Neutrophil (primary cell): ENCODE measurements around the gene KIAA1671.

ENCODE experiments used
- H3K27ac ChIP-seq: fragments of 200-600 bp; sonication (generic); 2 replicates; pipeline ENCODE4 v1.5.1; 2016; ENCODE audit warnings: mild to moderate bottlenecking, moderate library complexity
- H3K27me3 ChIP-seq: fragments of 200-600 bp; sonication (generic); 2 replicates; pipeline ENCODE4 v1.6.0; 2016; ENCODE audit warnings: mild to moderate bottlenecking
- H3K36me3 ChIP-seq: fragments of 200-600 bp; sonication (generic); 2 replicates; pipeline ENCODE4 v1.5.1; 2017
- H3K4me1 ChIP-seq, 2 experiments: fragments of 200-600 bp in 1 of 2; sonication (generic) in 1 of 2; 1 replicate in 1 of 2; 2 replicates in 1 of 2; pipeline versions ENCODE4 v1.5.1 to v1.6.1; 2013 to 2016; ENCODE audit warnings: low read depth in 1 of 2, low read length in 1 of 2, mild to moderate bottlenecking in 1 of 2, moderate library complexity in 1 of 2; ENCODE audit not compliant: control insufficient read depth in 1 of 2, insufficient read depth in 1 of 2
- H3K4me3 ChIP-seq, 2 experiments: fragments of 200-600 bp in 1 of 2; sonication (generic) in 1 of 2; 1 replicate in 1 of 2; 2 replicates in 1 of 2; pipeline ENCODE4 v1.5.1; 2013 to 2016; ENCODE audit warnings: low read depth in 1 of 2, low read length in 1 of 2, mild to moderate bottlenecking in 1 of 2, moderate library complexity in 1 of 2
- H3K9me3 ChIP-seq: fragments of 200-600 bp; sonication (generic); 2 replicates; pipeline ENCODE4 v1.5.1; 2016
- CTCF ChIP-seq: fragments of 200-600 bp; sonication (generic); IDR thresholded peaks from 2 replicates; pipeline ENCODE4 v1.5.1; 2016; ENCODE audit warnings: antibody characterized with exemption

Gene KIAA1671

GRCh38 chr22:25114369-25115362, 162.2 kb downstream of the KIAA1671 start:
- Histone ChIP-seq H3K9me3 (no peaks in the 10 kb centered on the region), H3K4me3 (no peak overlapping the region), H3K36me3 (no peaks in the 10 kb centered on the region), H3K27me3 (peaks cover 54% of the 10 kb centered on the region), H3K27ac (no peak overlapping the region), H3K4me1 (no peaks in the 10 kb centered on the region)
- no peak for TF ChIP-seq CTCF

GRCh38 chr22:25119609-25120008, 167.1 kb downstream of the KIAA1671 start:
- no peaks in the 10 kb centered on the region for H3K4me1 ChIP-seq
- no peak overlapping the region for H3K27ac ChIP-seq
- H3K4me3 ChIP-seq = no peak overlapping the region
- TF ChIP-seq CTCF = no peak
- peaks cover 36% of the 10 kb centered on the region for H3K27me3 ChIP-seq
- no peaks in the 10 kb centered on the region for H3K36me3 ChIP-seq
- no peaks in the 10 kb centered on the region for H3K9me3 ChIP-seq

- H3K4me3 ChIP-seq = no peak overlapping the region
Observed at GRCh38 chr22:25120093-25120561, 167.6 kb downstream of the KIAA1671 start.

GRCh38 chr22:25120761-25121212, 168.3 kb downstream of the KIAA1671 start:
- Histone ChIP-seq H3K27ac (no peak overlapping the region), H3K9me3 (no peaks in the 10 kb centered on the region), H3K27me3 (peaks cover 33% of the 10 kb centered on the region), H3K36me3 (no peaks in the 10 kb centered on the region), H3K4me3 (no peak overlapping the region), H3K4me1 (no peaks in the 10 kb centered on the region)
- TF ChIP-seq CTCF = no peak

More at GRCh38 chr22:25120093-25120561, 167.6 kb downstream of the KIAA1671 start:
- no peak for TF ChIP-seq CTCF
- Histone ChIP-seq H3K9me3 (no peaks in the 10 kb centered on the region), H3K36me3 (no peaks in the 10 kb centered on the region), H3K27me3 (peaks cover 33% of the 10 kb centered on the region), H3K4me1 (no peaks in the 10 kb centered on the region), H3K27ac (no peak overlapping the region)

GRCh38 chr22:25122136-25122764, 169.7 kb downstream of the KIAA1671 start:
- Histone ChIP-seq H3K27me3 (peaks cover 33% of the 10 kb centered on the region), H3K27ac (no peak overlapping the region), H3K36me3 (no peaks in the 10 kb centered on the region), H3K4me1 (no peaks in the 10 kb centered on the region), H3K9me3 (no peaks in the 10 kb centered on the region), H3K4me3 (no peak overlapping the region)
- TF ChIP-seq CTCF = no peak
